ENCODE results near the gene AATF.

The AATF gene

GRCh38 chr17:37062021-37062420 is 113.3 kb downstream of the AATF start:
- DNase-seq, result no peak
- H3K36me3 ChIP-seq, result peaks cover 9% of the 10 kb centered on the region
- no peaks in the 10 kb centered on the region for H3K9me3 ChIP-seq
- no peak overlapping the region for H3K4me3 ChIP-seq (ENCODE audit: low read depth, low read length)
- H3K27me3 ChIP-seq, result no peaks in the 10 kb centered on the region
- no peak for TF ChIP-seq CTCF (IDR thresholded peaks at IDR 0.05; ENCODE audit: low read depth, low read length)
- no peaks in the 10 kb centered on the region; the same call in 1 of the 2 replicates for H3K4me1 ChIP-seq

- no peak for TF ChIP-seq CTCF (IDR thresholded peaks at IDR 0.05; ENCODE audit: low read depth, low read length)
- Histone ChIP-seq H3K36me3 (no peaks in the 10 kb centered on the region), H3K4me1 (peaks cover 12% of the 10 kb centered on the region), H3K27me3 (no peaks in the 10 kb centered on the region), H3K4me3 (ENCODE audit: low read depth, low read length) (no peak overlapping the region), H3K9me3 (no peaks in the 10 kb centered on the region)
- DNase-seq, result no peak
These were observed 115.5 kb downstream of the AATF start for GRCh38 chr17:37064206-37064605.

GRCh38 chr17:37064956-37065355 is 116.2 kb downstream of the AATF start:
- DNase-seq, result no peak
- TF ChIP-seq CTCF (IDR thresholded peaks at IDR 0.05; ENCODE audit: low read depth, low read length), result no peak
- H3K4me1 ChIP-seq, result peaks cover 12% of the 10 kb centered on the region
- H3K4me3 ChIP-seq (ENCODE audit: low read depth, low read length), result no peak overlapping the region
- H3K36me3 ChIP-seq, result no peaks in the 10 kb centered on the region
- H3K27me3 ChIP-seq, result no peaks in the 10 kb centered on the region
- H3K9me3 ChIP-seq, result no peaks in the 10 kb centered on the region

DNA sequence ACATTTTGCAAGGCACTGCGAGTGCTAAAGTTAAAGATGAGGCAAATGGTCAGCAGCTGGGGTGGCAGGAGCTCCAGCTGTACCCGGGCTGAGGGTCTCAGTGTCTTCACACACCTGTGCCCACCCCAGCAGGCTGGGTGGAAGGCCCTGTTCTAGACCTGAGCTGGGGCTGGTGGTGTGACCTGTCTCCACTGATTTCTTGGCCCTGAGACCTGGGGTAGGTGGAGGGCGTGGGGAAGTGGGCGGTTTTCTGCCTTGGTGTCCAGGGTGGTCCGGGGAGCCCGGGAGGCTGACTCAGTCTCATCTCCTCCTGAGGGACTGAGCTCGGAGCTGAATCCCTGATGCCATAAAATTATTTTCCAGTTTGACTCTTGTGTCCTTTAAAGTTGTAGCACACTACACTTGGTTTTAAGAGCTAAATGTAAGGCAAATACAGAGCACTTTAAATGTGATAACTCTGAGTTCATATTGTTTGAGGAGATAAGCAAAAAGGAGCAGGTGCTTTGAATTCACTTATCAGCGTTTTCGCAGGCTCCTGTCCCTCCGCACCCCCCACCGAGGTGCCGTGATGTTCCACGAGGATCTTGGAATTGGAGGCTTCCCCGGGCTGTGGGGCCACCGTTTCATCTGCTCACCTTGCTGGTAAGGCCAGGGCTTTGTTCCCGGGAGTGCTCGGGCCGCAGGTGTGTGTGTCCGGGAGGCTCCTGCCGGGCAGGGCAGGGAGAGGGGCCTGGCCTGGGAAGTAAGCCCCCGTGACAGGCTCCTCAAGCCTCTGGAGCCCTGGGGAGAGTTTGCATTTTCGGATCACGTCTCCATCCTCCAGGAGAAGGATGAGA is 117.0 kb downstream of the AATF start:
- no peaks in the 10 kb centered on the region for H3K9me3 ChIP-seq
- H3K27me3 ChIP-seq, result no peaks in the 10 kb centered on the region
- no peak for TF ChIP-seq CTCF (IDR thresholded peaks at IDR 0.05; ENCODE audit: low read depth, low read length)
- no peak overlapping the region for H3K4me3 ChIP-seq (ENCODE audit: low read depth, low read length)
- peaks cover 12% of the 10 kb centered on the region for H3K4me1 ChIP-seq
- no peaks in the 10 kb centered on the region for H3K36me3 ChIP-seq
- no peak for DNase-seq

GRCh38 chr17:37066322-37067255 is 117.8 kb downstream of the AATF start:
- no peaks in the 10 kb centered on the region for H3K36me3 ChIP-seq
- no peaks in the 10 kb centered on the region for H3K9me3 ChIP-seq
- no peak overlapping the region for H3K4me3 ChIP-seq (ENCODE audit: low read depth, low read length)
- peaks cover 12% of the 10 kb centered on the region for H3K4me1 ChIP-seq
- TF ChIP-seq CTCF (IDR thresholded peaks at IDR 0.05; ENCODE audit: low read depth, low read length), result no peak
- H3K27me3 ChIP-seq, result no peaks in the 10 kb centered on the region
- no peak for DNase-seq

All from BE2C (cell line).